Astrocyte (in vitro differentiated cells and primary cell): ENCODE results near the gene ATP11C. TPM values are rescaled to one million over a fixed set of nuclear protein-coding genes. Genes with fewer than 3 reads are reported as not detected.

Experiments
- DNase-seq: peaks from one replicate; pipeline ENCODE4 v3.0.0-alpha.2; 2010; ENCODE audit warnings: low read depth
- FAIRE-seq: peaks from 2 replicates; lab custom pipeline; 2011; peaks lifted over from hg19 to GRCh38; lab: Jason Lieb, UNC
- H2AFZ ChIP-seq: 2 replicates; pipeline ENCODE4 v1.6.0; 2012; ENCODE audit warnings: low read depth, low read length, inconsistent platforms
- H3K27ac ChIP-seq: 2 replicates; pipeline ENCODE4 v1.5.1; 2011; ENCODE audit warnings: low read depth, low read length, inconsistent platforms
- H3K27me3 ChIP-seq: 2 replicates; pipeline ENCODE4 v1.6.0; 2011; ENCODE audit warnings: low read length, inconsistent platforms; ENCODE audit not compliant: insufficient read depth
- H3K36me3 ChIP-seq: 2 replicates; pipeline ENCODE4 v1.5.1; 2011; ENCODE audit warnings: low read length, inconsistent platforms; ENCODE audit not compliant: insufficient read depth
- H3K4me1 ChIP-seq: 2 replicates; pipeline ENCODE4 v1.5.1; 2011; ENCODE audit warnings: low read length, inconsistent platforms; ENCODE audit not compliant: insufficient read depth
- H3K4me2 ChIP-seq: 2 replicates; pipeline ENCODE4 v1.6.0; 2012; ENCODE audit warnings: low read length, inconsistent platforms
- H3K4me3 ChIP-seq: 2 replicates; pipeline ENCODE4 v1.5.1; 2011; ENCODE audit warnings: low read depth, mild to moderate bottlenecking, low read length, inconsistent platforms; ENCODE audit not compliant: insufficient read depth
- H3K79me2 ChIP-seq: 2 replicates; pipeline ENCODE4 v1.6.0; 2012; ENCODE audit warnings: mild to moderate bottlenecking, low read length, inconsistent platforms; ENCODE audit not compliant: insufficient read depth
- H3K9ac ChIP-seq: 2 replicates; pipeline ENCODE4 v1.6.0; 2012; ENCODE audit warnings: mild to moderate bottlenecking, low read length, inconsistent platforms
- H3K9me3 ChIP-seq: 2 replicates; pipeline ENCODE4 v1.5.1; 2012; ENCODE audit warnings: low read depth, mild to moderate bottlenecking, low read length, inconsistent platforms; ENCODE audit not compliant: insufficient read depth
- H4K20me1 ChIP-seq: 2 replicates; pipeline ENCODE4 v1.6.0; 2012; ENCODE audit warnings: low read length, inconsistent platforms; ENCODE audit not compliant: insufficient read depth
- H3K27ac Mint-ChIP-seq: one replicate; pipeline ENCODE4 v1.8.0; 2021; ENCODE audit warnings: mild to moderate bottlenecking, mixed read lengths; ENCODE audit not compliant: unreplicated experiment
- H3K27me3 Mint-ChIP-seq: one replicate; pipeline ENCODE4 v1.8.0; 2021; ENCODE audit warnings: low read depth, mixed read lengths; ENCODE audit not compliant: unreplicated experiment
- H3K36me3 Mint-ChIP-seq: one replicate; pipeline ENCODE4 v1.8.0; 2021; ENCODE audit warnings: low read depth, mixed read lengths; ENCODE audit not compliant: unreplicated experiment
- H3K4me1 Mint-ChIP-seq: one replicate; pipeline ENCODE4 v1.8.0; 2021; ENCODE audit warnings: low read depth, mixed read lengths; ENCODE audit not compliant: unreplicated experiment
- H3K4me3 Mint-ChIP-seq: one replicate; pipeline ENCODE4 v1.8.0; 2021; ENCODE audit warnings: mild to moderate bottlenecking, moderate library complexity, mixed read lengths; ENCODE audit not compliant: unreplicated experiment
- H3K9me3 Mint-ChIP-seq: one replicate; pipeline ENCODE4 v1.8.0; 2021; ENCODE audit warnings: mild to moderate bottlenecking, mixed read lengths; ENCODE audit not compliant: unreplicated experiment
- CTCF ChIP-seq: IDR thresholded peaks from 2 replicates; pipeline ENCODE4 v1.5.1; 2011; ENCODE audit warnings: low read depth, mild to moderate bottlenecking, inconsistent platforms, low read length, moderate library complexity; ENCODE audit not compliant: insufficient read depth
- EZH2 ChIP-seq: IDR thresholded peaks from 2 replicates; pipeline ENCODE4 v1.6.1; 2012; ENCODE audit warnings: mild to moderate bottlenecking, low read length, inconsistent platforms; ENCODE audit not compliant: insufficient read depth
- total RNA-seq: library from RNA; stranded (reverse); gene quantifications from 2 replicates; pipeline ENCODE4 v1.2.1, GENCODE V29; 2021

ATP11C gene
- total RNA-seq, 1 donor from 2014 or later, result 24.6 TPM

GRCh38 chrX:139892512-139892911 is 40.3 kb downstream of the ATP11C start:
- no peak for DNase-seq
- Mint-ChIP-seq H3K4me3 (no peak overlapping the region), H3K4me1 (peaks cover 24% of the 10 kb centered on the region), H3K9me3 (no peaks in the 10 kb centered on the region), H3K36me3 (no peaks in the 10 kb centered on the region), H3K27me3 (no peaks in the 10 kb centered on the region), H3K27ac (no peak overlapping the region)
- no peak for TF ChIP-seq CTCF
- no peak for TF ChIP-seq EZH2
- no peak for FAIRE-seq
- no peak overlapping the region for H2AFZ ChIP-seq
- peaks cover 58% of the 10 kb centered on the region for H3K79me2 ChIP-seq
- peaks cover 18% of the 10 kb centered on the region for H3K4me1 ChIP-seq
- no peaks in the 10 kb centered on the region for H3K27me3 ChIP-seq
- H3K9me3 ChIP-seq, result no peaks in the 10 kb centered on the region
- no peak overlapping the region for H3K4me3 ChIP-seq
- H4K20me1 ChIP-seq, result peaks cover 15% of the 10 kb centered on the region
- H3K9ac ChIP-seq, result no peak overlapping the region
- no peaks in the 10 kb centered on the region for H3K36me3 ChIP-seq
- no peak overlapping the region for H3K4me2 ChIP-seq
- no peak overlapping the region for H3K27ac ChIP-seq

- peak overlapping the region; percentile 43 for H3K9ac ChIP-seq
- Mint-ChIP-seq H3K27me3 (no peaks in the 10 kb centered on the region), H3K9me3 (no peaks in the 10 kb centered on the region), H3K4me3 (no peak overlapping the region), H3K27ac (no peak overlapping the region), H3K4me1 (peaks cover 24% of the 10 kb centered on the region), H3K36me3 (no peaks in the 10 kb centered on the region)
- peaks cover 18% of the 10 kb centered on the region for H3K4me1 ChIP-seq
- H3K79me2 ChIP-seq, result peaks cover 70% of the 10 kb centered on the region
- TF ChIP-seq EZH2 (no peak), CTCF (no peak)
- FAIRE-seq (peak; percentile 62), DNase-seq (peak; percentile 70)
- H3K9me3 ChIP-seq, result no peaks in the 10 kb centered on the region
- peak overlapping the region; percentile 75 for H3K4me2 ChIP-seq
- no peak overlapping the region for H3K4me3 ChIP-seq
- H4K20me1 ChIP-seq, result peaks cover 14% of the 10 kb centered on the region
- peak overlapping the region; percentile 53 for H3K27ac ChIP-seq
- no peaks in the 10 kb centered on the region for H3K36me3 ChIP-seq
- no peak overlapping the region for H2AFZ ChIP-seq
- no peaks in the 10 kb centered on the region for H3K27me3 ChIP-seq
Observed at GRCh38 chrX:139890991-139891700, 41.7 kb downstream of the ATP11C start.

GRCh38 chrX:139889760-139890159 is 43.1 kb downstream of the ATP11C start:
- no peaks in the 10 kb centered on the region for H3K9me3 ChIP-seq
- H3K9ac ChIP-seq, result no peak overlapping the region
- no peaks in the 10 kb centered on the region for H3K27me3 ChIP-seq
- H3K27ac ChIP-seq, result peak overlapping the region; percentile 33
- Mint-ChIP-seq H3K27me3 (no peaks in the 10 kb centered on the region), H3K4me1 (peaks cover 24% of the 10 kb centered on the region), H3K9me3 (no peaks in the 10 kb centered on the region), H3K4me3 (no peak overlapping the region), H3K36me3 (no peaks in the 10 kb centered on the region), H3K27ac (peak overlapping the region; percentile 35)
- FAIRE-seq (peak; percentile 88), DNase-seq (peak; percentile 56)
- peaks cover 18% of the 10 kb centered on the region for H3K4me1 ChIP-seq
- no peaks in the 10 kb centered on the region for H3K36me3 ChIP-seq
- TF ChIP-seq EZH2, result no peak
- TF ChIP-seq CTCF, result no peak
- H3K79me2 ChIP-seq, result peaks cover 67% of the 10 kb centered on the region
- H3K4me2 ChIP-seq, result peak overlapping the region; percentile 75
- H4K20me1 ChIP-seq, result peaks cover 12% of the 10 kb centered on the region
- H3K4me3 ChIP-seq, result no peak overlapping the region
- no peak overlapping the region for H2AFZ ChIP-seq
